Neuronal stem cell (in vitro differentiated cells): ENCODE measurements around the gene TEX26.

Experiments
- DNase-seq: peaks from one replicate; pipeline ENCODE4 v3.0.0-alpha.2; 2013; ENCODE audit warnings: low spot score
- H2AFZ ChIP-seq: one replicate; pipeline ENCODE4 v1.6.1; 2013; ENCODE audit warnings: mild to moderate bottlenecking, low read length, inconsistent platforms
- H2AK5ac ChIP-seq: 2 replicates; pipeline ENCODE4 v1.6.1; 2013; ENCODE audit warnings: low read depth, mild to moderate bottlenecking, inconsistent platforms, low read length, moderate library complexity, mixed read lengths
- H2BK120ac ChIP-seq: 2 replicates; pipeline ENCODE4 v1.6.1; 2013; ENCODE audit warnings: low read depth, mild to moderate bottlenecking, inconsistent platforms, low read length, moderate library complexity, mixed read lengths
- H2BK12ac ChIP-seq: one replicate; pipeline ENCODE4 v1.6.1; 2013; ENCODE audit warnings: low read length, inconsistent platforms
- H2BK15ac ChIP-seq: 2 replicates; pipeline ENCODE4 v1.6.1; 2013; ENCODE audit warnings: mild to moderate bottlenecking, low read length, inconsistent platforms, mixed read lengths
- H2BK5ac ChIP-seq: one replicate; pipeline ENCODE4 v1.6.1; 2013; ENCODE audit warnings: inconsistent platforms, mild to moderate bottlenecking, low read length, moderate library complexity
- H3K14ac ChIP-seq: one replicate; pipeline ENCODE4 v1.6.1; 2013; ENCODE audit warnings: low read length, inconsistent platforms
- H3K18ac ChIP-seq: 2 replicates; pipeline ENCODE4 v1.6.1; 2013; ENCODE audit warnings: low read length, inconsistent platforms
- H3K23ac ChIP-seq: 2 replicates; pipeline ENCODE4 v1.6.1; 2013; ENCODE audit warnings: low read depth, mild to moderate bottlenecking, mixed read lengths, low read length, inconsistent platforms; ENCODE audit not compliant: poor library complexity
- H3K27ac ChIP-seq: replicated peaks from 3 replicates; pipeline ENCODE4 v1.5.1; 2013; ENCODE audit warnings: low read length, inconsistent platforms
- H3K27me3 ChIP-seq, 3 experiments: 2 replicates each; pipeline ENCODE4 v1.6.1; 2013; ENCODE audit warnings: low read length in 3 of 3, mild to moderate bottlenecking in 2 of 3, inconsistent platforms in 1 of 3, low read depth in 1 of 3, mixed read lengths in 1 of 3, moderate library complexity in 1 of 3; ENCODE audit not compliant: control insufficient read depth in 3 of 3, insufficient read depth in 3 of 3
- H3K36me3 ChIP-seq, 2 donors: replicated peaks in 1 of 2; 2 replicates each; pipeline ENCODE4 v1.6.1; 2013; ENCODE audit warnings: low read length in 2 of 2; ENCODE audit not compliant: control insufficient read depth in 2 of 2, insufficient read depth in 2 of 2
- H3K4ac ChIP-seq: 2 replicates; pipeline ENCODE4 v1.6.1; 2013; ENCODE audit warnings: inconsistent platforms, mild to moderate bottlenecking, low read length, moderate library complexity
- H3K4me1 ChIP-seq, 2 donors: 1 replicate in 1 of 2; 2 replicates in 1 of 2; pipeline ENCODE4 v1.6.1; 2013; ENCODE audit warnings: low read length in 2 of 2, low read depth in 1 of 2; ENCODE audit not compliant: control insufficient read depth in 2 of 2, insufficient read depth in 1 of 2
- H3K4me2 ChIP-seq: one replicate; pipeline ENCODE4 v1.6.1; 2013; ENCODE audit warnings: mild to moderate bottlenecking, low read length, inconsistent platforms; ENCODE audit not compliant: insufficient read depth, poor library complexity, severe bottlenecking
- H3K4me3 ChIP-seq, 2 donors: 2 replicates each; pipeline ENCODE4 v1.5.1; 2013; ENCODE audit warnings: low read length in 2 of 2, mild to moderate bottlenecking in 2 of 2, inconsistent platforms in 1 of 2, moderate library complexity in 1 of 2
- H3K79me1 ChIP-seq: one replicate; pipeline ENCODE4 v1.6.1; 2013; ENCODE audit warnings: low read depth, mild to moderate bottlenecking, inconsistent platforms, low read length, moderate library complexity
- H3K9ac ChIP-seq: one replicate; pipeline ENCODE4 v1.6.1; 2013; ENCODE audit warnings: mild to moderate bottlenecking, low read depth, low read length, inconsistent platforms; ENCODE audit not compliant: poor library complexity
- H3K9me3 ChIP-seq, 2 donors: replicated peaks in 1 of 2; 2 replicates each; pipeline versions ENCODE3 to v1.6.1; 2013; ENCODE audit warnings: low read length in 2 of 2, mild to moderate bottlenecking in 2 of 2, inconsistent platforms in 1 of 2, low read depth in 1 of 2, mixed read lengths in 1 of 2, moderate library complexity in 1 of 2; ENCODE audit not compliant: control insufficient read depth in 2 of 2, insufficient read depth in 1 of 2
- H4K8ac ChIP-seq: one replicate; pipeline ENCODE4 v1.6.1; 2013; ENCODE audit warnings: low read depth, mild to moderate bottlenecking, inconsistent platforms, low read length, moderate library complexity
- H4K91ac ChIP-seq: one replicate; pipeline ENCODE4 v1.6.1; 2013; ENCODE audit warnings: low read length, low read depth, mild to moderate bottlenecking, inconsistent platforms; ENCODE audit not compliant: poor library complexity
- WGBS, 2 donors: extraction: QIAGEN DNeasy Blood & Tissue Kit; methylation state at CpG; one replicate each; pipeline ENCODE4 v1.1.7; 2013; ENCODE audit warnings: missing lambda C conversion rate in 2 of 2, mixed read lengths in 1 of 2; ENCODE audit not compliant: insufficient read length in 2 of 2, insufficient replicate concordance in 1 of 2; ENCODE audit errors: extremely low coverage in 2 of 2; 5-methylcytosine and 5-hydroxymethylcytosine counted together

Gene TEX26

DNA sequence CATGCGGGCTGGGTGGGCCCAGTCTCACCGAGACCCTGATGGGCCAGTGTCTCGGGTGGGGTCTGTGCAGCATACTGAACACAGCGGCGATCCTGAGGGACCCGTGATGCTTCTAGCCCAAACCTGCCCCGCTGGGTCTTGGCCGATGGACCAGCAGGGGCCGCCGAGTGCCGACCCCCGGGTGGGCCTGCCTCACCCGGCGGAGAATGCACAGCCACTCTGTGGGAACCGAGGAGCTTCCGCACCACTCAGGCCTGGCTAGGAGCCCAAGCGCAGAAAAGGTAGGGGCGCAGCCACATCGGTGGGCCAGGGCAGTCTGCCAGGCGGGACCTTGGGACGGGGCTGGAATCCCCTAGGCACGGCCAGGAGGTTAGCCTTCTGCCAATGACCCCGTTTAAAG, 72.6 kb downstream of the TEX26 start:
- no peak overlapping the region for H2BK15ac ChIP-seq

DNA sequence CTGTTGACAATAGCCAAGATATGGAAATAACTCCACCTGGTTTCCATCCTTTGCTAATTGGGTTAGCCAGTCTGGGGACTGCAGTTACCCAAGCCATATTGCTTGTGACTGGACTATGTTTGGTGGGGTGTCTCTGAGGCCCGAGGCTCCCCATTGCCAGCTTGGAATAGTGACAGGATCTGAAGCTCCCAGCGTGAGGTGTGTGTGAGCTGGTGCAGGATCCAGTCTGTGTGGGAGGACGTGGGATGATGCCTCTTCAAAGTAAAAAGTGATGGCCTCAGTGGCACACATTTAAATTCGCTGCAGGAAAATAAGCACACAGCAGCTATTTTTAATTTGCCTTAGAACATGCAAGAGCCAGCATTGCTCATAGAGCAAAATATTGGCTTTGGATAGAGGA, 75.0 kb downstream of the TEX26 start:
- no peak overlapping the region for H2AK5ac ChIP-seq
- H3K36me3 ChIP-seq: no peaks in the 10 kb centered on the region
- no peak overlapping the region for H4K8ac ChIP-seq
- H2BK5ac ChIP-seq: no peak overlapping the region
- H3K79me1 ChIP-seq: no peaks in the 10 kb centered on the region
- H3K27ac ChIP-seq: no peak overlapping the region
- H3K9ac ChIP-seq: no peak overlapping the region
- no peak overlapping the region for H2AFZ ChIP-seq
- H3K18ac ChIP-seq: peak overlapping the region; percentile 59
- H4K91ac ChIP-seq: no peak overlapping the region
- no peaks in the 10 kb centered on the region for H3K27me3 ChIP-seq
- H2BK15ac ChIP-seq: no peak overlapping the region
- no peak overlapping the region for H3K4me2 ChIP-seq
- H3K4me1 ChIP-seq: peaks cover 1 to 17% of the 10 kb centered on the region in 2 donors
- H3K4ac ChIP-seq: no peak overlapping the region
- no peak overlapping the region for H3K14ac ChIP-seq
- H2BK12ac ChIP-seq: no peak overlapping the region
- no peak overlapping the region for H3K4me3 ChIP-seq
- no CpG with 5 or more reads among the region's 4 CpGs for WGBS, 2 donors
- no peak overlapping the region for H2BK120ac ChIP-seq
- no peak overlapping the region for H3K23ac ChIP-seq
- H3K9me3 ChIP-seq: no peaks in the 10 kb centered on the region
- DNase-seq: no peak

More for the DNA sequence above, 72.6 kb downstream of the TEX26 start:
- H3K4me3 ChIP-seq: no peak overlapping the region
- no peaks in the 10 kb centered on the region for H3K36me3 ChIP-seq
- H2AK5ac ChIP-seq: peak overlapping the region; percentile 21
- peak overlapping the region; percentile 6 for H3K23ac ChIP-seq
- H2BK120ac ChIP-seq: no peak overlapping the region
- H4K91ac ChIP-seq: no peak overlapping the region
- no peak overlapping the region for H3K4ac ChIP-seq
- H3K27ac ChIP-seq: no peak overlapping the region
- no peak overlapping the region for H2BK12ac ChIP-seq
- no peak overlapping the region for H3K18ac ChIP-seq
- peaks cover 0 to 2% (median 0%) of the 10 kb centered on the region in 3 experiments for H3K27me3 ChIP-seq
- H3K9me3 ChIP-seq: no peaks in the 10 kb centered on the region
- H3K14ac ChIP-seq: no peak overlapping the region
- no peaks in the 10 kb centered on the region for H3K4me1 ChIP-seq
- no peak overlapping the region for H3K9ac ChIP-seq
- no peak overlapping the region for H2AFZ ChIP-seq
- H4K8ac ChIP-seq: no peak overlapping the region
- H3K79me1 ChIP-seq: no peaks in the 10 kb centered on the region
- H3K4me2 ChIP-seq: no peak overlapping the region
- WGBS, 2 donors: no CpG with 5 or more reads among the region's 23 CpGs
- H2BK5ac ChIP-seq: no peak overlapping the region
- DNase-seq: no peak

DNA sequence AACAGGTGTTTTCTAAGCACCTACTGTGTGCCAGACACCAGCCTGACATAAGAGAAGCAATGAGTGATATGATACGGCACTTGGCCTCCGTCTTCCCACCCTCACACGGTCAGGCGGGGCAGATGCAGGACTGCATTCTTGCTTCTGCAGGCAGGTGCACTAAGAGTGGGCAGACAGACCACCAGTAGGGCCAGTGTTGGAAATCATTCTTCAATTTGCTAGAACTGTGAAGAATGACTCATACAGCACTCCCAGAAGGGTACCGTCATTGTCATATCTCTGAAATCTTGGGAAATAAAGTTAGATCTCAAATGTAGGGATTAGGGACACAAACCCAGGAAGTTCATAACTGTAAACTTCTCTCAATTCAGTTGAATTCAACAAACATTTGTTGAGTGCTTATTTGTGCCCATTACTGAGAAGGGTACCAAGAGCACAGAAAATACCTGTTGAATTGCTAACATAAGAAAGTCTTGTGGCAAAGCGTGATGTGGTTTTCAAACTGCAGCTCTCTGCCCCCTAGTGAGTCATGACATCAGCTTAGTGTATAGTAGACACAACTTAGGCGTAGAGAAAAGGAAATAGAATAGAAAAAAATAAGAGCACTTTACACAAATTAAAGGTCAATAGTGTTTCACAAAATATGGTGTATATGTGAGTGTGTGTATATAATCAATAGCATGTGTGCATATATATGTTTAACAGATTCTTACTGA, 76.1 kb downstream of the TEX26 start:
- Histone ChIP-seq H3K9me3 (no peaks in the 10 kb centered on the region), H2BK120ac (no peak overlapping the region), H2BK5ac (no peak overlapping the region), H3K27ac (no peak overlapping the region), H3K18ac (no peak overlapping the region), H2BK15ac (no peak overlapping the region), H3K79me1 (no peaks in the 10 kb centered on the region), H3K4me2 (no peak overlapping the region), H3K36me3 (no peaks in the 10 kb centered on the region), H3K27me3 (no peaks in the 10 kb centered on the region), H4K91ac (no peak overlapping the region), H3K9ac (no peak overlapping the region), H3K4me3 (no peak overlapping the region), H3K14ac (no peak overlapping the region), H2AK5ac (no peak overlapping the region), H2BK12ac (no peak overlapping the region), H3K4me1 (peaks cover 1 to 20% of the 10 kb centered on the region in 2 donors), H2AFZ (no peak overlapping the region), H3K23ac (no peak overlapping the region), H3K4ac (no peak overlapping the region), H4K8ac (no peak overlapping the region)
- no peak for DNase-seq
- no CpG with 5 or more reads among the region's 7 CpGs for WGBS, 2 donors

DNA sequence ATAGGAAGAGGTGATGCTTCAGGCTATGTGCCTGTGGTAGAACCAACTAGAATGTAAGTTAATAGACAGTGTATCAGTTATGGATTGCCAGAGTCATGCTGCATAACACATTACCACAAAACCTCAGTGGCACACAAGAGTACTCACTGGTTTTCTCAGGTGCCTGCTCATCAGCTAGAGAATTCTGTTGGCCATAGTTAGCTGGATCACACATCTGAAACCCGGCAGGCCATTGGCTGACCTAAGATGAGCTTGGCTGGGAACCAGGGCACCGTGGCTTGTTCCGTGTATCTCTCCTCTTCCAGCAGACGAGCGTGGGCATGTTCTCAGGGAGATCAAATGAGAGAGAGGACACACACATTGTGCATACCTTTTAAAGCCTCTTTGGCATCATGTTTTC, 76.7 kb downstream of the TEX26 start:
- no peaks in the 10 kb centered on the region for H3K79me1 ChIP-seq
- DNase-seq: no peak
- WGBS, 2 donors: no CpG with 5 or more reads among the region's 5 CpGs
- no peak overlapping the region for H2AK5ac ChIP-seq
- H3K4ac ChIP-seq: no peak overlapping the region
- H3K9me3 ChIP-seq: no peaks in the 10 kb centered on the region
- H3K4me3 ChIP-seq: no peak overlapping the region
- H2BK15ac ChIP-seq: no peak overlapping the region
- no peak overlapping the region for H4K91ac ChIP-seq
- H3K36me3 ChIP-seq: no peaks in the 10 kb centered on the region
- no peak overlapping the region for H3K23ac ChIP-seq
- H3K4me1 ChIP-seq: peaks cover 1 to 20% of the 10 kb centered on the region in 2 donors
- H3K9ac ChIP-seq: no peak overlapping the region
- H2BK12ac ChIP-seq: no peak overlapping the region
- no peak overlapping the region for H3K18ac ChIP-seq
- H2AFZ ChIP-seq: no peak overlapping the region
- H3K27me3 ChIP-seq: no peaks in the 10 kb centered on the region
- H3K14ac ChIP-seq: no peak overlapping the region
- no peak overlapping the region for H3K27ac ChIP-seq
- H2BK120ac ChIP-seq: no peak overlapping the region
- no peak overlapping the region for H4K8ac ChIP-seq
- H2BK5ac ChIP-seq: no peak overlapping the region
- H3K4me2 ChIP-seq: no peak overlapping the region
